HG02588 (cell line): Measurements from ENCODE around the gene CSRNP3.
"Not testable (repeated sequence)": the region's sequence is repeated elsewhere in the genome, so short reads cannot be mapped to it uniquely, and the experiment has no call there.

Experiments used
- ATAC-seq: cut with Tn5 transposase; IDR thresholded peaks from one replicate; pipeline ENCODE4 v1.9.1; 2021; ENCODE audit warnings: mild to moderate bottlenecking, moderate library complexity; ENCODE audit not compliant: unreplicated experiment

CSRNP3 gene

GRCh38 chr2:165584126-165584654 lies 114.7 kb downstream of the CSRNP3 start:
- ATAC-seq, result no peak

DNA sequence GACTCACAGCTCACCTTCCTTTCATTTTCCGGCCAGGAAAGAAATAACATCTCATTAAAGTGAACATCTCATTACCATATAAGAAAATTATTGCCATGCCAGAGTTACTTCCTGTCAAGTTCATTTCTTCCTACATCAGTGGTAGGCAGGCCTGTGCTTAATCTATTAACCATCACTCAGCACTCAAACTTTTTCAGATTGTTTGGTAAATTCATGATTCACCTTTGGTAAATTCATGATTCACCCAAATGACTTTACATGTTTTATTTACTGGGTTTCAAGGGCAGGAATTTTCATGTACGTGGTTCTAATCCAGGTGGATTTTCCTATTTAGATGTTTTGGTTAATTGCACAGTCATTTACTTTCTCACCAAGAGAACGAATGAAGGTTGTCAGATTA lies 116.5 kb downstream of the CSRNP3 start:
- ATAC-seq, result no peak

DNA sequence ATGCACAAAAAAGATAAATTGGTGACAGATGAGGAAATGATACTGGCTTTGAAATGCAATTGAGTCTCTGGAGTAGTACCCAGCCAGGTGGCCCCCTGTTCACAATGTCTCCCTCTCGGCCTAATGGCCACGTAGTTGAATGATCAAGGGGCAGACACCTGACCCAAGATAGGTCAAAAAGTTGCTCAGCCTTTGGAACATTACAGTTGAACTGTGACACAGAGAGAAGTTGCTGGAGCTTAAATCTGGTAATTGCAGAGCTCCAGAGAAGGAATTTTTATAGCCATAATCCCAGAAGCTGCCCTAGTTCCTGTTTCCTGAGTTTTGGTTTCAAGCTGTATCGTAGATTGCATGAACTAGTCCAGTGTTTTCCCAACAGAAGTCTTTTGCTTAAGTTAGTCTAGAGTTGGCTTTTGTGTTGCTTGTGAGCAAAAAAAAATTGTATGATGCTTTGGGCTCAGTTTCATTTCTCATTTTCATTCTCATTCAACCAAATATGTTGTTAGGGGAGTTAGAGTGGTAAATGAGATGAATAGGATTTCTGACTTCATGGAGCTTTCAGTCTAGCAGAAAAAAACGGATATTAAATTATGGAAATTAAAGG lies 117.9 kb downstream of the CSRNP3 start:
- ATAC-seq, result peak; percentile 70

DNA sequence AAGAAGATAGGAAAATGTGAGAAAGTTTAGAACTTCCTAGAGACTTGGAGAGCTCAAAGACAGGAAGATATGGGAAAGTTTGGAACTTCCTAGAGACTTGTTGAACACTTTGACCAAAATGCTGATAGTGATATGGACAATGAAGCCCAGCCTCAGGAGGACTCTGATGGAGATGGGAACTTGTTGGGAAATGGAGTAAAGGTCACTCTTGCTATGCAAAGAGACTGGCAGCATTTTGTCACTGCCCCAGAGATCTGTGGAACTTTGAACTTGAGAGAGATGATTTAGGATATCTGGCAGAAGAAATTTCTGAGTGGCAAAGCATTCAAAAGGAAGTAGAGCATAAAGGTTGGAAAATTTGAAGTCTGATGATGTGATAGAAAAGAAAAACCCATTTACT lies 121.5 kb downstream of the CSRNP3 start:
- ATAC-seq, result not testable (repeated sequence)

DNA sequence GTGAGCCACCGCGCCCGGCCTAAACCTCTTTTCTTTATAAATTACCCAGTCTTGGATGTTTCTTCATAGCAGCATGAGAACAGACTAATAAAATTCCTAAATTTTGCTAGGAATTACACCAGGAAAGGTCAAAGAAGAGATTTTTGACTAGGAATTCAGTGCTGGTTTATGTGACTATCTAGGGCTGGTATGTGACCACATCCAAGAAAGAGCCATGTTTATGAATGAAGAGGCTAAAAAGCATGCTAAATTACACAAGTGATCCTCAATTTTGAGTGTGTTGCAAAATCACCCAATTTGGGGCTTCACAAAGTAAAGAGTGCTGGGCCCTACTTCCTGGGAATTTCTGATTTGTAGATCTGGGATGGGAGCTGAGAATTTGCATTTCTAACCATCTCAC lies 123.6 kb downstream of the CSRNP3 start:
- ATAC-seq, result no peak

DNA sequence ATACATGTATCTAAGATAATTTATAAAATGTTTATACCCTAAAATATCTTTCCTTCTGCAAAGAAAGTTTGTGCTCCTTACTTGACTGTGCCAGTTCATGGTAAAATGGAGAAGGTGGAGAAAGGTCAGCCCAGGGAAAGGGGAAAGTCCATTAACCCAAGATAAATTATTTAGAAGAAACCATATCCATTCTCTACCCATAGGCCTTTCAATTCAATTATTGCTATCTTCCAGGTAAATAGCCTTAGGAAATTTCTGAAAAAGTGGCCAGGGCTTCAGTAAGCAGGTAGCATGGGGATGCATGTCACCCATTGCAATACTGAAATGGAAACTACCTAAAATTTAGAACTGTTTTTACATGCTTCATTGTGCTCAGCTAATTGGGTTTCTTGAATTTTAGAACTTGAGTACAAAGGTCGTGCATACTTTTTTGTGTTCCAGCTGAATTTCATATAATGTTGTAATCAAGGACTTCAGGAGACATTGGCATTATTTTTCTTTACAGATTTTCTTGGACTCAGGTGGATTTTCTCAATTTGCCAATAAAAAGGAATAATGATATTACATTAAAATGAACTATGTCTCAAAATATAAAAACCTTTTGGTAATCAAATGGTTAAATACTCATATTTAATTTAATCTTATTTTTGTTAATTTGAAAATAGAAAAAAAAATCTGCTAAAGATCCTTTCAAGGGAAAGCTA lies 124.9 kb downstream of the CSRNP3 start:
- ATAC-seq, result no peak

DNA sequence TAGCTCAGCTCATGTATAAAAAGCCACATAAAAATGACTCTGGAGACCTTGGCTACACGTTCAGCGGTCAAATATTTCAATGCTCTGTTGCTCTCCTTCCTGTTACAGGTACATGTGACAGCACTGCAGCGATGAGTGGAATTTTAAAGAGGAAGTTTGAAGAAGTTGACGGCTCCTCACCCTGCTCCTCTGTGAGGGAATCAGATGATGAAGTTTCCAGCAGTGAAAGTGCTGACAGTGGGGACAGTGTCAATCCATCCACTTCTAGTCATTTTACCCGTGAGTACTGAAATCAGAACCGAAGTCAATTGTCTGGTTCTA lies 125.4 kb downstream of the CSRNP3 start:
- peak; percentile 83 for ATAC-seq

DNA sequence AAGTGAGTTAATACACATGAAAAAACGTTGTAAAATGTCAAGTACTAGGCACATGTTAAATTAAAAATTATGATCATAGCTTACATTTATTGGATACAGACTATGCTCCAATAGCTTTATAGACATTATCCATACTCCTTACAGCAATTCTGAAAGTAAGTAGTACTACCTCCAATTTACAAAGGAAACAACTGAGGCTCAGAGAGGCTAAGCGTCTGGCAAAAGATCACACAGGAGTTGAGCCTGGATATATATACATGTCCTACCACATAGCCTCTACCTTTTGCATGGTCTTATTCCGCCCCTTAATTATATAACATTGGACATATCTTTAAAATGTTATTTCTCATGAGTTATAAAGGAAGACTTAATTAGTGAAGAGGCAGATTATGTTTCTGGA lies 127.3 kb downstream of the CSRNP3 start:
- ATAC-seq, result no peak

DNA sequence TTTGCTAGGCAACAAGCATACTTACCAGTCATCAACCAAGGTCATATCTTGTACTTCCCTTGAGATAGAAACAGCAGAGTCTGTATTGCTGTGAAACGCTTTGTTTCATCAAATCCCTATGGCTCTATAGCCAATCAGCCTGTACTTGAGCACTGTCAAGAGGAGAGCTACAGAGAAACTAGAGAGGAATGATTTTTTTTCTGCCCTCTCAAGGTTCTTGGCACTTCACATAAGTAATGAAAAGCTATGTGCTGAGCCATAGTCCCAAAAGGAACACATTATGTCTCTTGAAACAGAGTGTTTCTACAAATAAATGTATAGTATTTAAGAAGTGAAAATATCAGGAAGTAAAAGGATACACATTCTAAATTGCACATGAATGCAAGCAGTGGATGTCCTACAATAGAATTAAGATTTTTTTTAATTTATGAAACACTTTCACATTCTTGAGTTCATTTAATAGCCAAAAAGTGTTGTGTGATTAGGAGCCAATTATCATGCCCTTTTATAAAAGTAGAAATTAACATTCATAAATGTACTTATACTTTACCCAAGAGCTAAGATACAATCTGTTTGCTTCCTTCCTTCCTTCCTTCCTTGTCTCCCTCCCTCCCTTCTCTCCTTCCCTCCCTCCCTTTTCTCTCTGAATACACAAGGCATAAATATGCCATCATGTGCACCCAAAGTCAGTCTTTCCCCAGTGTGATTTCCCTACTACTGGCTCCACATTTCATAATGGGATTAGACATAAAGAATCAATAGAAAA lies 131.8 kb downstream of the CSRNP3 start:
- no peak for ATAC-seq

GRCh38 chr2:165601928-165602521 lies 132.5 kb downstream of the CSRNP3 start:
- ATAC-seq, result no peak

DNA sequence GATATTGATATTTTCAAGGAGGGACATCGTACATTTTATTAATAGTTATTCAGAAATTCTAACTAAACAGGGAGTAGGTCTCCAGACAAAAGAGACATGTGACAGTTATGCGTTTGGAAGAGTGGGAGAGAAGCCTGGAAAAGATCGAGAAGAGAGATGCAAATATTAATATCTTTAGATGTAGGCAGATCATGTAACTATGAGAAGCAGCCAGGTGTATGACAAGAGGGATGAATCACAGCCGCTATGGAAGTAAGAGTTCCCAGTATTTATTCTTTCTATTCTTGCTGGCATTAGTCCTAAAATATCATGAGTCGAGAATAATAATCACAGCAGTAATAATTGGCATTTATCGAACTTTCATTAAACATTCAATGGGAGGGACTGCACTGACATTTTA lies 140.2 kb downstream of the CSRNP3 start:
- ATAC-seq, result no peak

DNA sequence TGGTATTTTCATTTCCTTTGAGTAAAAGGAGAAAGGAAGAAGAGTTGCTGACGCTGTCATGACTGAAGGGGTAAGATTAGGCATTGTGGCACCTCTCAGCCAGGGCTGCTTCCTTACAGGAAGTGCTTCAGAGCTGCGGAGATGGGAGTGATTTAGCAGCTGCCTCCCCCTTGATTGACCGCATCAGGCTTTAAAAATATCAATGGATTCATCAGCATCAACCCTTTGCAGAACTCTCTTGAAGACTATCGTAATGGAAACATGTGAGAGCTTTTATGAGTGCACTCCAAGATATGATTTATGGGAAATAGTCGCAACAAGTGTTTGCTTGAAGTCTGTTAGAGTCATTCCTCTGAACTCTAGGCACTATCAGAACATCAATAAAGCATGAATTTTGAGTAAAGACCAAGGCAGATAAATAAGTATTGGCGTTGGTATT lies 141.1 kb downstream of the CSRNP3 start:
- no peak for ATAC-seq

GRCh38 chr2:165617741-165618481 lies 148.4 kb downstream of the CSRNP3 start:
- ATAC-seq, result no peak

DNA sequence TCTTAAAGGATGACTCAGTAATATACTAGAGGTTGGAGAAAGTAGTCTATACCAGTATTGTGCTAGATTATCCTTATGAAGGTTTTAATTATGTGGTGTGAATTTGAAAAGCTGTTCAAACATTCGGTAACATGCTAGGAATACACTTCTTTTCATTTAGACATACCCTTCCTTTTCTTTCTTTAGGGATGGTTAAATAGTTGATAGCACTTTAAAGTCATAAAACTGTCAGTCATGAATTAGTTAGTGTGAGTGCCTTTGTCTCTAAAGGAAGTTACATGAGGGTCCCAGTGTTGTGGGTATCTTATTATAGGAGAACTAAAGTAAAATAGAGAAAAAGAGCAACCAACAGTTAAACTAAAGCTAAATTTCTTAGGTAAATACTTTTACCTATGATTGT lies 149.3 kb downstream of the CSRNP3 start:
- no peak for ATAC-seq

DNA sequence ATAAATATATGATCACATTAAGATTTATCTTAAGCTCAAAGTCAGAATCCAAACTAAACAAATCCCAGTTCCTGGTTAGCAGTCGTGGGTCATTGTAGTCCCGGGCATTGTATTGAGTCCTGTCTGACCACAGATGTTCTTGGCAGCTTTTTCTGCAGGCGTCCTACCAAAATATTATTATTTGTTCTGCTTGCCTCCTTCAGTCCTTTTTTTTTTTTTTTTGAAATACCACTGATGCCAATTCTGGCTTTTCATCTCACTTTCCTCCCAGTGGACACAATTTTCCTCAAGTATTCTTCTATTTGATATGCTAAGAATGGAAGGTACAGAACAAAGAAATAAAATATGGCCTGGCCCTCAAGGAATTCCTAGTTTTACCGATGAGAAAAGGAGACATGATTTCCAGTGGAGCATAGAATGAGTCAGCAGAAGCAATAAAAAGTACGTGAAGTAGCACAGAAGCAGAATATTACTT lies 151.6 kb downstream of the CSRNP3 start:
- ATAC-seq, result no peak

DNA sequence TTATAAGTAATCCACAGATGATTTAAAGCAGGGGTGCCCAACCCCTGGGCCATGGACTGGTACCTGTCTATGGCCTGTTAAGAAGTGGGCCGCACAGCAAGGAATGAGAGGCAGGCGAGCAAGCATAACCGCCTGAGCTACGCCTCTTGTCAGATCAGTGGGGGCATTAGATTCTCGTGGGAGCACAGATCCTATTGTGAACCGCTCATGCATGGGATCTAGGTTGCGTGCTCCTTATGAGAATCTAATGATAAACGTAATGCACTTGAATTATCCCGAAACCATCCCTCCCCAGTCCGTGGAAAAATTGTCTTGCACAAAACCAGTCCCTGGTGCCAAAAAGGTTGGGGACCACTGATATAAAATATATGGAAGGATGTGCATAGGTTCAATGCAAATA lies 153.7 kb downstream of the CSRNP3 start:
- no peak for ATAC-seq

DNA sequence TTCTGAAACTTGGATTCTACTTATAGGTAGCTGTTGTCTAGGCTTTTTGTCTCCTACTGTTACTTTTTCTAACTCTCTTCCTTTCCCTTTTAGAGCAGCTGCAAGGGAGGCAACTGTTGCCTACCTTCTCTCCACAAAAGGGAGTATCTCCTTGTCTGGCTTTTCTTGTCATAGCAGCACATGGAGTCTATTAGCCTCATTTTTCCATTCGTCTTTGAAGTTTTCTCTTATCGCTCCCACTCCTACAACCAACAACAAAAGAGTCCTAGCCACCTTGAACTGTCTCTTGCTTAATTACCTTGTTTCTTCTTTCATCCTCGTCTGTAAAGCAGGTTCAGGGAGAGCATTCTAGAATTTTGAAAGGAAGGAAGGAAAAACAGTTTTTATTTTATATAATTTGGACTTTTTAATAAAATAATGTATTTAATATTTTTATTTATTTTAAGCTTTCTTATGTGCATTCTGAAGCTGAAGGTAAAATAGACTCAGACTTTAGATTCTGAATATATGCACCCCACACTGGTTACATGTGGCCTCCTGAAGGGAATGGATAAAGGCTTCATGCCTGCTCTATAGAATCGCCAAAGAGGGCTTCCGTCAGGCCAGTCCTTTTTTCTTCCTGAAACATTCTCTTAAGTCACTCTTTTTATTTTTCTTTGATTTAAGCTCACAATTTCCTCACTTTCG lies 154.4 kb downstream of the CSRNP3 start:
- ATAC-seq, result no peak

DNA sequence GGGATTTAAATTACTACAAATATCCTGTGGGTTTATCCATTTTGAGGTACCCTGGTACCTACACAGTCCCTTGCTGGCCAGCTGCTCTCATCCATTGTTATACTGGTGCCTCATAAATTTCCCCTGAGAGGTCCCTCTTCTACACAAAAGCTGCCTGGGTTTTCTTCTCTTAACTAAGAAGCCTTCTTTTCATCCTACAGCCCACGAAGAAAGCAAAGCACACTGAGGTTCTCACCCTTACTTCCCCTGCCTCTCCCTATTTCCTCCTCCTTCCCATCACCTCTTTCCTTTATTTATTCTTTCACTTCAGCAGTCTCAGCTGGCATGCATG lies 154.9 kb downstream of the CSRNP3 start:
- ATAC-seq, result no peak

- ATAC-seq, result no peak
These were observed 158.0 kb downstream of the CSRNP3 start for GRCh38 chr2:165627470-165627869.

- no peak for ATAC-seq
These were observed 160.3 kb downstream of the CSRNP3 start for GRCh38 chr2:165629776-165630175.
